Mammary epithelial cell (primary cell): ENCODE data around the gene ARSJ.

Experiments
- EZH2 ChIP-seq: IDR thresholded peaks from 2 replicates; pipeline ENCODE4 v1.6.1; 2012; ENCODE audit warnings: low read length, inconsistent platforms, borderline replicate concordance
- TF ChIP-seq, protein P1 (sequence below), 2 donors: IDR thresholded peaks in 1 of 2; conservative IDR thresholded peaks in 1 of 2; 2 replicates each; pipeline ENCODE4 v1.5.1; 2011 to 2012; ENCODE audit warnings: inconsistent platforms in 2 of 2, low read length in 2 of 2, mild to moderate bottlenecking in 2 of 2, control low read depth in 1 of 2, low read depth in 1 of 2; ENCODE audit not compliant: insufficient read depth in 1 of 2; ENCODE audit errors: extremely low read depth in 1 of 2

DNA sequence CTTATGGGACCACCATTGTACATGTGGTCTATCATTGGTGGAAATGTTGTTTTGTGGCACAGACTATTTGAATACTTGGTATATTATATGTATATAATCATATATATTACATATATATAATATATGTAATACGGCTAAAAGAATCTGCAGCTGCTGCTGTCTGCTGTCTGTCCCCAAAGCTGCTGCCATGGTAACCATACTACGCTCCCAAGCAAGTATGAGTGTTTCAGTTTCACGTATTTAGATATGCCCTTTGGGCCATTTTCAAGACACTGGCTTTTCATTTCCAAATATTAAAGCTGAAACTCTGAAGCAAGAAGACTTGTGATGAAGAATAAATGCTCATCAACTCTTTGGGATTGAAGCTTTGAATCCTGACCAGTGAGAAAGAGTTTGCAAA is 42.0 kb upstream of the ARSJ start:
- TF ChIP-seq EZH2: no peak
- TF ChIP-seq, protein P1, sequence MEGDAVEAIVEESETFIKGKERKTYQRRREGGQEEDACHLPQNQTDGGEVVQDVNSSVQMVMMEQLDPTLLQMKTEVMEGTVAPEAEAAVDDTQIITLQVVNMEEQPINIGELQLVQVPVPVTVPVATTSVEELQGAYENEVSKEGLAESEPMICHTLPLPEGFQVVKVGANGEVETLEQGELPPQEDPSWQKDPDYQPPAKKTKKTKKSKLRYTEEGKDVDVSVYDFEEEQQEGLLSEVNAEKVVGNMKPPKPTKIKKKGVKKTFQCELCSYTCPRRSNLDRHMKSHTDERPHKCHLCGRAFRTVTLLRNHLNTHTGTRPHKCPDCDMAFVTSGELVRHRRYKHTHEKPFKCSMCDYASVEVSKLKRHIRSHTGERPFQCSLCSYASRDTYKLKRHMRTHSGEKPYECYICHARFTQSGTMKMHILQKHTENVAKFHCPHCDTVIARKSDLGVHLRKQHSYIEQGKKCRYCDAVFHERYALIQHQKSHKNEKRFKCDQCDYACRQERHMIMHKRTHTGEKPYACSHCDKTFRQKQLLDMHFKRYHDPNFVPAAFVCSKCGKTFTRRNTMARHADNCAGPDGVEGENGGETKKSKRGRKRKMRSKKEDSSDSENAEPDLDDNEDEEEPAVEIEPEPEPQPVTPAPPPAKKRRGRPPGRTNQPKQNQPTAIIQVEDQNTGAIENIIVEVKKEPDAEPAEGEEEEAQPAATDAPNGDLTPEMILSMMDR (conservative IDR thresholded peaks at IDR 0.05 in 1 of 2, IDR thresholded peaks at IDR 0.05 in 1 of 2; ENCODE audit: extremely low read depth in 1 of 2, insufficient read depth in 1 of 2, low read depth in 1 of 2, low read length in 2 of 2): no peak
